Left ventricle myocardium inferior (tissue), 1 donor: Measurements from ENCODE around the gene CCR5. TPM values are rescaled to one million over a fixed set of nuclear protein-coding genes. Genes with fewer than 3 reads are reported as not detected.
A peak's percentile ranks its signal among the peaks of the same experiment; 100 is the strongest.

Experiments used
- DNase-seq: peaks from one replicate; pipeline ENCODE4 v3.0.0-alpha.2; 2020
- H3K27ac ChIP-seq: fragments of 200-600 bp; replicated peaks from 2 replicates; pipeline ENCODE4 v1.8.0; 2021
- H3K27me3 ChIP-seq: fragments of 200-600 bp; 2 replicates; pipeline ENCODE4 v1.8.0; 2021; ENCODE audit warnings: low read depth
- H3K36me3 ChIP-seq: fragments of 200-600 bp; 2 replicates; pipeline ENCODE4 v1.8.0; 2021
- H3K4me1 ChIP-seq: fragments of 200-600 bp; 2 replicates; pipeline ENCODE4 v1.8.0; 2021
- H3K4me3 ChIP-seq: fragments of 200-600 bp; 2 replicates; pipeline ENCODE4 v1.8.0; 2021; ENCODE audit warnings: mild to moderate bottlenecking, moderate library complexity
- H3K9me3 ChIP-seq: fragments of 200-600 bp; replicated peaks from 2 replicates; pipeline ENCODE4 v1.8.0; 2021
- CTCF ChIP-seq: fragments of 200-600 bp; IDR thresholded peaks from 2 replicates; pipeline ENCODE4 v1.8.0; 2021; ENCODE audit warnings: antibody characterized with exemption, mild to moderate bottlenecking, borderline replicate concordance
- intact Hi-C: fragments of 100-400 bp; cut with micrococcal nuclease; formaldehyde crosslinking; loops from one replicate; pipeline ENCODE4 v1.11.0; 2022
- total RNA-seq: library from RNA; stranded (reverse); fragmentation: NEBNext Ultra II Directional; extraction: Animal tissue kit (Norgen Biotek cat#: 25700); gene quantifications from one replicate; pipeline ENCODE4 v1.2.1, GENCODE V29; 2021
- donor health status: DM: no; HTN: yes; CAD: no; lungs with severe emphysema.

CCR5 gene
- total RNA-seq, 1 donor from 2014 or later: 0.22 TPM

GRCh38 chr3:46371519-46372340, 984 bp downstream of the CCR5 start:
- Histone ChIP-seq H3K4me3 (no peak overlapping the region), H3K36me3 (no peaks in the 10 kb centered on the region), H3K27me3 (peaks cover 50% of the 10 kb centered on the region), H3K9me3 (no peaks in the 10 kb centered on the region), H3K4me1 (no peaks in the 10 kb centered on the region), H3K27ac (no peak overlapping the region)
- TF ChIP-seq CTCF: no peak
- intact Hi-C loops: no loop called here
- DNase-seq: no peak

GRCh38 chr3:46372492-46373359, 2.0 kb downstream of the CCR5 start:
- no peaks in the 10 kb centered on the region for H3K4me1 ChIP-seq
- peak; percentile 61 for TF ChIP-seq CTCF
- peaks cover 40% of the 10 kb centered on the region for H3K27me3 ChIP-seq
- no peaks in the 10 kb centered on the region for H3K36me3 ChIP-seq
- DNase-seq: no peak
- H3K27ac ChIP-seq: no peak overlapping the region
- intact Hi-C loops: no loop called here
- H3K4me3 ChIP-seq: no peak overlapping the region
- H3K9me3 ChIP-seq: no peaks in the 10 kb centered on the region

GRCh38 chr3:46374755-46375154, 4.0 kb downstream of the CCR5 start:
- H3K9me3 ChIP-seq: no peaks in the 10 kb centered on the region
- no peak overlapping the region for H3K27ac ChIP-seq
- no peaks in the 10 kb centered on the region for H3K4me1 ChIP-seq
- no peak for TF ChIP-seq CTCF
- no peaks in the 10 kb centered on the region for H3K36me3 ChIP-seq
- H3K27me3 ChIP-seq: peaks cover 25% of the 10 kb centered on the region
- H3K4me3 ChIP-seq: no peak overlapping the region
- intact Hi-C loops: no loop called here
- no peak for DNase-seq

- no peak overlapping the region for H3K27ac ChIP-seq
- intact Hi-C loops: no loop called here
- no peaks in the 10 kb centered on the region for H3K4me1 ChIP-seq
- no peaks in the 10 kb centered on the region for H3K36me3 ChIP-seq
- H3K4me3 ChIP-seq: no peak overlapping the region
- H3K9me3 ChIP-seq: no peaks in the 10 kb centered on the region
- peaks cover 23% of the 10 kb centered on the region for H3K27me3 ChIP-seq
- DNase-seq: no peak
- no peak for TF ChIP-seq CTCF
Observed at GRCh38 chr3:46375218-46375617, 4.5 kb downstream of the CCR5 start.

GRCh38 chr3:46375814-46376213, 5.1 kb downstream of the CCR5 start:
- DNase-seq: no peak
- Histone ChIP-seq H3K4me3 (no peak overlapping the region), H3K9me3 (no peaks in the 10 kb centered on the region), H3K4me1 (peaks cover 4% of the 10 kb centered on the region), H3K27ac (no peak overlapping the region), H3K27me3 (peaks cover 23% of the 10 kb centered on the region), H3K36me3 (no peaks in the 10 kb centered on the region)
- no peak for TF ChIP-seq CTCF
- intact Hi-C loops: no loop called here
